ENCODE measurements around the gene SPIN3.
"Not testable (repeated sequence)": the region's sequence is repeated elsewhere in the genome, so short reads cannot be mapped to it uniquely, and the experiment has no call there.

Gene SPIN3

DNA sequence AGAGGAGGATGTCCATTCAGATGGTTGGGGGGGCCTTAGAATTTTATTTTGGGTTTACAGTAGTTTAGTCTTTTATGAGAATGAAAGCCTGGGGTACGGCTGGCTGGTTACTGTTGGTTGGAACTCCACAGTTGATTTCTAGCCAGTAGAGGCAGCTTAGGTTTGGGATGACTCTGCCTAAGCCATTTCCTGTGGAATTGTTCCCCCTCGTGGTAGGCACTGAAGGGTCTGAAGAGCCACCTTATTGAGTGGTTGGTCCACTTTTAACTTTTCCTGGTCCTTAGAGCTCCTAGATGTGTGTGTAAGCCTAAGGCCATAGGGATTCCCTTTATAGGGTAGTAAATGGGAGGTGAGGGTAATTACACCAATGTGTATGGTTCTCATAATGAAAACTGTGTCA lies 19.7 kb downstream of the SPIN3 start:
- no peak for DNase-seq (ENCODE audit: low spot score)
- TF ChIP-seq, protein P1, sequence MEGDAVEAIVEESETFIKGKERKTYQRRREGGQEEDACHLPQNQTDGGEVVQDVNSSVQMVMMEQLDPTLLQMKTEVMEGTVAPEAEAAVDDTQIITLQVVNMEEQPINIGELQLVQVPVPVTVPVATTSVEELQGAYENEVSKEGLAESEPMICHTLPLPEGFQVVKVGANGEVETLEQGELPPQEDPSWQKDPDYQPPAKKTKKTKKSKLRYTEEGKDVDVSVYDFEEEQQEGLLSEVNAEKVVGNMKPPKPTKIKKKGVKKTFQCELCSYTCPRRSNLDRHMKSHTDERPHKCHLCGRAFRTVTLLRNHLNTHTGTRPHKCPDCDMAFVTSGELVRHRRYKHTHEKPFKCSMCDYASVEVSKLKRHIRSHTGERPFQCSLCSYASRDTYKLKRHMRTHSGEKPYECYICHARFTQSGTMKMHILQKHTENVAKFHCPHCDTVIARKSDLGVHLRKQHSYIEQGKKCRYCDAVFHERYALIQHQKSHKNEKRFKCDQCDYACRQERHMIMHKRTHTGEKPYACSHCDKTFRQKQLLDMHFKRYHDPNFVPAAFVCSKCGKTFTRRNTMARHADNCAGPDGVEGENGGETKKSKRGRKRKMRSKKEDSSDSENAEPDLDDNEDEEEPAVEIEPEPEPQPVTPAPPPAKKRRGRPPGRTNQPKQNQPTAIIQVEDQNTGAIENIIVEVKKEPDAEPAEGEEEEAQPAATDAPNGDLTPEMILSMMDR (IDR thresholded peaks at IDR 0.05) = no peak
- Histone ChIP-seq H3K4me3 (no peak overlapping the region), H3K27ac (no peak overlapping the region)

DNA sequence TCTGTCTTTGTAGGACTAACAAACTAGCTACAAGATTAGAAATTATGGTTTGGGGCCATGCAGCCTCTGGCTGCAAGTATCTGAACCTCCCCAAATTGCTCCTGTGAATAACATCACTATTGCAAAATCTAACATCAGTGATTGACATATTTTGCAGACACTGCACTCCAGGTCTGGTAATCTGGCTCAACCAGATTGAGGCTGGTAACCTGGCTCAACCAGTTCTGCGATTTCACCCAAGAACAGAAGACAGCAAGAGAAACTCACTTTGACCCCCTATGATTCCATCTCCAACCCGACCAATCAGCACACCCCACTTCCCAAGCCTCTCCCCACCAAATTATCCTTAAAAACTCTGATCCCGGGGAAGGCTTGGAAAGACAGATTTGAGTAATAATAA lies 20.9 kb downstream of the SPIN3 start:
- TF ChIP-seq, protein P1 (IDR thresholded peaks at IDR 0.05) = no peak
- DNase-seq (ENCODE audit: low spot score) = no peak
- Histone ChIP-seq H3K27ac (no peak overlapping the region), H3K4me3 (no peak overlapping the region)

DNA sequence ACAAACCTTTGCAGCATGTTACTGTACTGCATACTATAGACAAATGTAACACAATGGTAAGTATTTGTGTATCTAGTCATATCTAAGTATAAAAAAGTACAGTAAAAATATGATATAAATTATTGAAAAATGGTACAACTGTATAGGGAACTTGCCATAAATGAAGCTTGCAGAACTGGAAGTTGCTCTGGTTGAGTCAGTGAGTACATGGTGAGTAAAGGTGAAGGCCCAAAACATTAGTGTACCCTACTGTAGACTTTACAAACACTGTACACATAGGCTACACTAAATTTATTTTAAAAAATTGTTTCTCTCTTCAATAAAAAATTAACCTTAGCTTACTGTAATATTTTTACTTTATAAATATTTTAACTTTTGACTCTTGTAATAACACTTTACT lies 25.8 kb downstream of the SPIN3 start:
- no peak for DNase-seq (ENCODE audit: low spot score)
- no peak overlapping the region for H3K27ac ChIP-seq
- TF ChIP-seq, protein P1 (IDR thresholded peaks at IDR 0.05) = no peak
- no peak overlapping the region for H3K4me3 ChIP-seq

DNA sequence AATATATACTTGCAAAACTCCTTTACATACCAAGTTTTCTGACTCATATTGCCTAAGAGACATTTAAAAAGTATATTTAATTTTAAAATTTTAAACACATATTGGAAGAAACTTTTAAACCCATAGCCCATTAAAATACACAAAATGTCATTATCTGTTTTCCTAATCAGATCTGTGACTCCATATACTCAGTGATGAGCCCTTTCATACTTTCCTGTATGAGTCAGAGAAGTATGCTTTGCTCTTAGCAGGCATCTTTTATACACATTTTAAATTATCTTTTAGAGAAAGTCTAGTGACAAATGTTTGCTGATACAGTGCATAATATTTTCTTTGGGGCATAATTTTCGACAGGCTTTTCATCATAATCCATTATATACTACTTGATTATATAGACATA lies 26.4 kb downstream of the SPIN3 start:
- no peak for DNase-seq (ENCODE audit: low spot score)
- TF ChIP-seq, protein P1 (IDR thresholded peaks at IDR 0.05) = no peak
- Histone ChIP-seq H3K4me3 (no peak overlapping the region), H3K27ac (no peak overlapping the region)

DNA sequence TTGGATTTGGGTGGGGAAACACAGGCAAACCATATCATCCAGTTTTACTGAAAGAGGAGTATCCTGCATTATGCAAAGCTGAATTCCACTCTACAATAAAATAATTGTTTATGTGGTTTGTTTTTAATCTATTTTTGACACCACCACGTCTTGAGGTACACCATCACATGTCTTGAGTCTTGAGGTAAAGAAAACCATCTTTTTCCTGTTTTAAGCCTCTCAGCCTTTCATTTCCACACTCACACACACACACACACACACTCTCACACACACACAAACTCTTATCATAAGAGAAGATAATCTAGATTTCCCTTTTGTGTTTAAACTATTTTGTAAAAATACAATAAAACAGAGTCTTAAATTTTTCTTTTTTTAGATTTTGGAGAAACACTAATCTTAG lies 32.0 kb downstream of the SPIN3 start:
- TF ChIP-seq, protein P1 (IDR thresholded peaks at IDR 0.05) = no peak
- no peak overlapping the region for H3K4me3 ChIP-seq
- no peak for DNase-seq (ENCODE audit: low spot score)
- H3K27ac ChIP-seq = no peak overlapping the region

DNA sequence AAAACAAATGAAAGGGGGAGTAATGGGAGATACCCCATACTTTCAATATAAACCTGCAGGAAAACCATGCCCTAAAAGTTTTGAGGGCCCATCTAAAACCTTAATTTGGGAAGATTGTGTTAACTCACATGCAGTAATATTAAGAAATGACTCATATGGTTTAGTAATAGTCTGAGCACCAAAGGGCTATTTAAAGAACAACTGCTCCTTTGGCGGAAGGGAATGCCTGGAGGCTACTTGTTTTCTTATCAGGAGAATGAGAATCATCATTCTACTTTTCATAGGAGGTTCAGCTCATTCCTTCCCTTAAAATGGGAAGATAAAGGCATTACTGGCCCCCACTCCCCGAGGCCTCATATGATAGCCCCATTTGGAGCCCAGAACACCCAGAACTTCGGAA lies 47.6 kb downstream of the SPIN3 start:
- TF ChIP-seq, protein P1 (IDR thresholded peaks at IDR 0.05) = no peak
- H3K4me3 ChIP-seq = no peak overlapping the region
- H3K27ac ChIP-seq = no peak overlapping the region

DNA sequence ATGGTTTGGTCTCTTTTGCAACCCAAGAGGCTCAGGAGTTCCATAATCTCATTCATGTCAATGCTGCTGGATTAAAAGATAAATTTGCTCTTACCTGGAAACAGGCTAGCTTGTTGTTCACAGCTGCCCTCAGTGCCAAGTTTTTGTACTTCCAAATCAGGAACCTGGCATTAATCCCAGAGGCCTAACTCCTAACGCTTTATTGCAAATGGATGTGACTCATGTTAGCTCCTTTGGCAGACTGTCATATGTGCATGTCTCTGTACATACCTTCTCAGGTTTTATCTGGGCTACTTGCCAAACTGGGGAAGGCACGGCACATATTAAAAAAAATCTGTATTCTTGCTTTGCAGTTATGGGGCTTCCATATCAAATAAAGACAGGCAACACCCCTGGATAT lies 49.1 kb downstream of the SPIN3 start:
- not testable (repeated sequence) for H3K27ac ChIP-seq; DNase-seq (ENCODE audit: low spot score); H3K4me3 ChIP-seq

More for the DNA sequence above, 47.6 kb downstream of the SPIN3 start:
- no peak for DNase-seq (ENCODE audit: low spot score)

DNA sequence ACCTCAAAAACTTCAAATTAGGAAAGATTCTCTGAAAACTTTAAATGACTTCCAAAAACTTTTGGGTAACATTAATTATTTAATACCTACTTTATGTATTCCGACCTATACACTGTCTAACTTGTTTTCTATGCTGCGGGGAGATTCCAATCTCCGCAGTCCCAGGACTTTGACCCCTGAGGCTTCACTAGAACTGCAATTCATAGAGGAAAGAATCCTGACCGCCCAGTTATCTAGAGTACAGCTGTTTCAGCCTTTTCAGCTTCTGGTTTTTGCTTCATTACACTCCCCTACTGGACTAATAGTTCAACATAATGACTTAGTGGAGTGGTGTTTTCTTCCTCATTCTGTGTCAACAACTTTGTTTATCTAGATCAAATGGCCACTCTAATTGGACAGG lies 50.1 kb downstream of the SPIN3 start:
- not testable (repeated sequence) for H3K27ac ChIP-seq; DNase-seq (ENCODE audit: low spot score); H3K4me3 ChIP-seq
